CD4-positive, alpha-beta T cell treated with Interleukin-1 beta for 1 hour (primary cell): ENCODE results near the gene GAA.
"Not testable (repeated sequence)": the region's sequence is repeated elsewhere in the genome, so short reads cannot be mapped to it uniquely, and the experiment has no call there.

Experiments used
- DNase-seq, 2 donors: peaks; one replicate each; pipeline ENCODE4 v3.0.0-alpha.2; 2020 to 2022

GAA gene

DNA sequence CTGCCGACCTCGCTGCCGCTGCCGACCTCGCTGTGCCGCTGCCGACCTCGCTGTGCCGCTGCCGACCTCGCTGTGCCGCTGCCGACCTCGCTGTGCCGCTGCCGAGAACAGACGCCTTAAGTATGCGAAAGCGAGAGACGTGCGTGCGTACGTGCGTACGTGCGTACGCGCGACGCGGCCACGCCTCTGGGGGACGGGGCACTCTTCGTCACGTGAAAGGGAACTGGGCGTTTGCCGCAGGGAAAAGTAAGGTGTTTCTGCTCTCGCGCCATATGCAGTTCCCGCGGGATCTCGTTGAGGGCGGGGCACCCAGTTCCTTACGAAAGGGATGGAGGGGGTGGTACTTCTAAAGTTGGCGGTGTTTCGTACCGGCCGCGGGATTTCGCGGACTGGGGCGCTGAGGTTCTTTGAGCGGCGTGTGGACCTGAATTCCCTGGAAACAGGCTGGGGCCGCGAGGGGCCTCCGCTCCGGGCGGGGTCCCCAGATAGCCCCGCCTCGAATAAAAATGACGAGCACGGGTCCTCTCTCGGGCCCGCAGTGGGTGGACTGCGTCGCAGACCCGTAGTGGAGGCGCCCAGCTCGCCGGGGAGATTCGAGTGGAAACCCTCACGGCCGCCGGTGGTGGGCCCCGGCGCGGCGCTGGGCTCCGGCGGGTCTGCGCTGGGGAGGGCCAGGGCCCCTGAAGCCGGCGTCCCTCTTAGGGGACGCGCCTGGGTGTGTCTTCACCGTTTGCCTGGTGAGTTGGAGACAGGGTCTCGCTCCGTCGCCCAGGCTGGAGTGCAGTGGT is 45.8 kb downstream of the GAA start, which contains the start of gene EIF4A3:
EIF4A3 (minus strand) TSS at position 94 of the 788 bp plus-strand sequence. CDS start 167 bp downstream, outside the sequence.
- DNase-seq = peak; percentile 97 to 98

DNA sequence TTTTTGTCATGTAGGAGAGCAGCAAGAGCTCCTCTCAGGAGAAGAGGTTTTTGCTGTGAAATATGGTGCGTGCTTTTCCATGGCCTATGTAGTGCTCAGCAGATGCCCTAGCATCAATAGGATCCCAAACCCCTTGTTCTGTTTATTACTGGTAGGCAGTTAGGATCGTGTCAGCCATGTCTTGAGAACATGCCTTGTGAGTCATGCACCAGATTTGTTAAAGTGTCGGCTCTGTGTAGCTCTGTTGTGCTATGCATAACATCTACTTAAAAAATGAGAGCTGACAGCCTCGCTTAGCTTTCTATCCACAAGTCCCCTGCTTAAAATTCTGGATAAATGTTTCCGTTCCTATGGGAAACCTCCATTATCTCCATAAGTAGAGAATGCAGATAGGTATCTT is 50.0 kb downstream of the GAA start:
- DNase-seq = no peak

DNA sequence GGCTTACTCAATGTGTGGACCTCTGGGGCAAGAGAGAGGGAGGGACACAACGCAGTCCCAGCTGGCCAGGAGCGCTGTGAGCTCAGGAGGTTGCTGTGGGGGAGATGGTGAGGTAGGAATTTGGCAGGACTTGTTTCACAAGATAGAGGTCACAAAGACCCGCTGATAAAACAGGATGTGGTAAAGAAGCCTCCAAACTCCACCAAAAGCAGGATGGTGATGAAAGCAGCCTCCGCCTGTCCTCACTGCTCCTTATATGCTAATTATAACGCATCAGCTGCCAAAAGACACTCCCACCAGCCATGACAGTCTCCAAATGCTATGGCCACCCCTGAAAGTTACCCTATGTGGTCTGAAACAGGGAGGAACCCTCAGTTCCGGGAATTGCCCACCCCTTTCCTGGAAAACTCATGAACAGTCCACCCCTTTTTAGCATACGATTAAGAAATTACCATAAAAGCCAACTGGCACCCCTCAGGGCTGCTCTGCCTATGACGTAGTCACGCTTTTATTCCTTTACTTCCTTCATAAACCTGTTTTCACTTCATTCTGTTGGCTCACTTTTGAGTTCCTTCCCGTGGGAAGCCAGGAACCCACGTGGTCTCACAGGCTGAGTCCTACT is 50.8 kb downstream of the GAA start:
- DNase-seq = no peak

GRCh38 chr17:80153004-80153403 is 51.6 kb downstream of the GAA start:
- DNase-seq = no peak

DNA sequence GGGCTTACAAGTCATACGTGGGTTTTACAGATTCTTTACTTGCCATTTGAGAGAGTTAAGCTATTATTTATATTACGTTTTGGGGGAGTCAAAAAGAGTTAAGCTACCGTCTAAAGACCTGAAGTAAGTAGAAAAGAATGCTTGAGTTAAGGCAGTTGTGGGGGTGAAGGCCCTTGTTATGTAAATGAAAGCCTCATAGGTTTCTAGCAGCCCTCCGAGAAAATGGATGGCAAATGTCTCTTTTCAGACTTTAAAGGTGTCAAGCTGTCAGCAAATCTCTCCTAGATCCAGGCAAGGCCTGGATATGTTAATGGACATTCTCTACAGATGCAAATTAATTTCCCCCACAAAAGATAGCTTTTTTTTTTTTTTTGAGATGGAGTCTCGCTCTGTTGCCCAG is 52.8 kb downstream of the GAA start:
- no peak for DNase-seq

DNA sequence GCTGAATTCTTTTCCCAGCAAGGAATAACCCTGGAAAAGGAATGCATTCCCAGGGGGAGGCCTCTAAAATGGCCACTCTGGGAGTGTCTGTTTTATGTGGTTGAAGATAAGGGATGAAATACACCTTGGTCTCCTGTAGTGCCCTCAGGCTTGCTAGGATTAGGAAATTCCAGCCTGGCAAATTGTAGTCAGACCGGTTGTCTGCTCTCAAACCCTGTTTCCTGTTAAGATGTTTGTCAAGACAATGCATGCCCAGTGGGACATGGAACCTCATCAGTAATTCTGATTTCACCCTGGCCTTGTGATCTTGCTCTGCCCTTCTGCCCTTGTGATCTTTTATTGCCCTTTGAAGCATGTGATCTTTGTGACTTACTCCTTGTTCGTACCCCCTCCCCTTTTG is 54.2 kb downstream of the GAA start:
- DNase-seq = not testable (repeated sequence)

- no peak for DNase-seq
Observed at GRCh38 chr17:80158846-80159245, 57.5 kb downstream of the GAA start.

- no peak for DNase-seq
Observed at GRCh38 chr17:80160536-80160935, 59.2 kb downstream of the GAA start.

DNA sequence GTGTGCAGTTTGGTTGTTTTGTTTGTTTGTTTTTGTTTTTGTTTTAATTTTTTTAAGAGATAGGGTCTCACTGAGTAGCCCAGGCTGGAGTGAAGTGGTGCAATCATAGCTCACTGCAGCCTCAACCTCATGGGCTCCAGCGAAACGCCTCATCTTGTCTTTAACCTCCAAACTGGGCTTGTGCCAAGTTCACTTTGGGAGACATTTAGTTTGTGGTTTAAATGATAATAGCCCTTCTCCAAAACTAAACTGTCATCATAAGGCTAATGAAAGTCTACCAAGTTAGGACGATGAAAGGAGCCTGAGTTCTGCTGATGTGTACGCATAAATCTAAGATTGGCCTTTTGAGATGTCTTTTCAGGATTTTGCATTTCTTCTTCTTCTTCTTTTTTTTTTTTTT is 62.0 kb downstream of the GAA start:
- DNase-seq = no peak

- DNase-seq = no peak
Observed at GRCh38 chr17:80164185-80164584, 62.8 kb downstream of the GAA start.

GRCh38 chr17:80166446-80166845 is 65.1 kb downstream of the GAA start:
- no peak for DNase-seq

- no peak for DNase-seq
Observed at GRCh38 chr17:80168371-80168770, 67.0 kb downstream of the GAA start.

- DNase-seq = no peak
Observed at GRCh38 chr17:80169107-80169506, 67.7 kb downstream of the GAA start.
